Measurements from ENCODE around the gene NPTX1. TPM values are rescaled to one million over a fixed set of nuclear protein-coding genes. Genes with fewer than 3 reads are reported as not detected.

NPTX1 gene
- total and polyA plus RNA-seq, 2 of the 13 experiments (the other 11 are each of a cell fraction or from before 2014, with no cell fraction given): 0.01 TPM; not detected in 1

DNA sequence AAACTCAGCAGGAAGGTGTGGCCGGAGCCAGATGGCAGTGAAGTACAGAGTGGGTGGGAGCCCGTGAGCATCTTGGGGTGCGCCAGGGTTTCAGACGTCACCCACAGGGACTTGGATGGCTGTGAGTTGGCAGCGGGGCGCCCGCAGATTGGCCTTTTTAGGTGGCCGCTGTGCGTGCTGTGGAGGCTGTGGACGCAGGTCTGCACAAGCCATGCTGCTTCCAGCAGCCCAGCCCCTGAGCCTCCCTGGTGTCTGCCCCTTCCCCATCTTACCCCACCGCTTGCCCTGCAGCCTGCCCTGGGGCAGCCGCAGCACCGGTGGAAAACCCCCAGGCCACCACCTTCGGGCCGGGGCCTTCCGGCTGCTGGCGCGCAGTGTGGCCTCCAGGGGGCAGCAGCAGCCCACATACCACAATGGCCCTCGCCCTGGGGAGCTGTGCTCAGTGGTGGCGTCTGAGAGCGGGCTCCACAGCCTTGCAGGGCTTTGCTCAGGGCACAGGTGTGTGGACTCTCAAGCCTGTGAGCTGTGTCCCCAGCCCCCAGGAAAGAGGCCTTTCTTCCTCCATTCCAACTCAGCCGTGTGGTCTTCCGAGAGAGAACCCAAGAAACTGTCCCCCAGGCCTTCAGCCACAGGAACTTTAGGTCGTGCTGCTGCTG lies 49.6 kb downstream of the NPTX1 start (continued):
- TF ChIP-seq HNRNPLL (IDR thresholded peaks at IDR 0.05; ENCODE audit: low read depth, low read length, poor library complexity, severe bottlenecking) (peak; percentile 25), ZNF33B (CRISPR knock-in tag; IDR thresholded peaks at IDR 0.05) (peak; percentile 34; the same call in 1 of the 2 replicates), MZF1 (CRISPR knock-in tag; IDR thresholded peaks at IDR 0.05; ENCODE audit: borderline replicate concordance) (no peak), SOX5 (CRISPR knock-in tag; IDR thresholded peaks at IDR 0.05; ENCODE audit: borderline replicate concordance) (0 out of 2 replicates have a peak, but pooled peaks have one; percentile 33), ZNF670 (CRISPR knock-in tag; IDR thresholded peaks at IDR 0.05; ENCODE audit: borderline replicate concordance) (peak; percentile 28; the same call in 1 of the 2 replicates), ZNF792 (CRISPR knock-in tag; IDR thresholded peaks at IDR 0.05) (0 out of 2 replicates have a peak, but pooled peaks have one; percentile 36), ZNF333 (CRISPR knock-in tag; IDR thresholded peaks at IDR 0.05; ENCODE audit: borderline replicate concordance) (0 out of 2 replicates have a peak, but pooled peaks have one; percentile 34), NFKB2 (CRISPR knock-in tag; IDR thresholded peaks at IDR 0.05; ENCODE audit: borderline replicate concordance) (peak; percentile 65; the same call in 1 of the 2 replicates), AHR (CRISPR knock-in tag; IDR thresholded peaks at IDR 0.05) (0 out of 2 replicates have a peak, but pooled peaks have one; percentile 37), GABPB1 (CRISPR knock-in tag; IDR thresholded peaks at IDR 0.05) (peak; percentile 81), BRCA1 (CRISPR knock-in tag; IDR thresholded peaks at IDR 0.05) (peak; percentile 56; the same call in 1 of the 2 replicates), KAT7 (CRISPR knock-in tag; IDR thresholded peaks at IDR 0.05; ENCODE audit: borderline replicate concordance) (peak; percentile 63; the same call in 1 of the 2 replicates), NFRKB (IDR thresholded peaks at IDR 0.05) (no peak), KDM4B (CRISPR knock-in tag; IDR thresholded peaks at IDR 0.05) (peak; percentile 78; the same call in 1 of the 2 replicates), ZNF788 (CRISPR knock-in tag; IDR thresholded peaks at IDR 0.05; ENCODE audit: borderline replicate concordance) (peak; percentile 70), NFYB (CRISPR knock-in tag; IDR thresholded peaks at IDR 0.05) (no peak), KDM1A (CRISPR knock-in tag; IDR thresholded peaks at IDR 0.05) (no peak), ZNF232 (CRISPR knock-in tag; IDR thresholded peaks at IDR 0.05; ENCODE audit: borderline replicate concordance) (peak; percentile 44; the same call in 1 of the 2 replicates), ZNF891 (CRISPR knock-in tag; IDR thresholded peaks at IDR 0.05) (0 out of 2 replicates have a peak, but pooled peaks have one; percentile 52)
- TF ChIP-seq, protein P1, sequence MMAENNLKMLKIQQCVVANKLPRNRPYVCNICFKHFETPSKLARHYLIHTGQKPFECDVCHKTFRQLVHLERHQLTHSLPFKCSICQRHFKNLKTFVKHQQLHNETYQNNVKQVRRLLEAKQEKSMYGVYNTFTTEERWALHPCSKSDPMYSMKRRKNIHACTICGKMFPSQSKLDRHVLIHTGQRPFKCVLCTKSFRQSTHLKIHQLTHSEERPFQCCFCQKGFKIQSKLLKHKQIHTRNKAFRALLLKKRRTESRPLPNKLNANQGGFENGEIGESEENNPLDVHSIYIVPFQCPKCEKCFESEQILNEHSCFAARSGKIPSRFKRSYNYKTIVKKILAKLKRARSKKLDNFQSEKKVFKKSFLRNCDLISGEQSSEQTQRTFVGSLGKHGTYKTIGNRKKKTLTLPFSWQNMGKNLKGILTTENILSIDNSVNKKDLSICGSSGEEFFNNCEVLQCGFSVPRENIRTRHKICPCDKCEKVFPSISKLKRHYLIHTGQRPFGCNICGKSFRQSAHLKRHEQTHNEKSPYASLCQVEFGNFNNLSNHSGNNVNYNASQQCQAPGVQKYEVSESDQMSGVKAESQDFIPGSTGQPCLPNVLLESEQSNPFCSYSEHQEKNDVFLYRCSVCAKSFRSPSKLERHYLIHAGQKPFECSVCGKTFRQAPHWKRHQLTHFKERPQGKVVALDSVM (CRISPR knock-in tag; IDR thresholded peaks at IDR 0.05): no peak
- TF ChIP-seq, protein P2, sequence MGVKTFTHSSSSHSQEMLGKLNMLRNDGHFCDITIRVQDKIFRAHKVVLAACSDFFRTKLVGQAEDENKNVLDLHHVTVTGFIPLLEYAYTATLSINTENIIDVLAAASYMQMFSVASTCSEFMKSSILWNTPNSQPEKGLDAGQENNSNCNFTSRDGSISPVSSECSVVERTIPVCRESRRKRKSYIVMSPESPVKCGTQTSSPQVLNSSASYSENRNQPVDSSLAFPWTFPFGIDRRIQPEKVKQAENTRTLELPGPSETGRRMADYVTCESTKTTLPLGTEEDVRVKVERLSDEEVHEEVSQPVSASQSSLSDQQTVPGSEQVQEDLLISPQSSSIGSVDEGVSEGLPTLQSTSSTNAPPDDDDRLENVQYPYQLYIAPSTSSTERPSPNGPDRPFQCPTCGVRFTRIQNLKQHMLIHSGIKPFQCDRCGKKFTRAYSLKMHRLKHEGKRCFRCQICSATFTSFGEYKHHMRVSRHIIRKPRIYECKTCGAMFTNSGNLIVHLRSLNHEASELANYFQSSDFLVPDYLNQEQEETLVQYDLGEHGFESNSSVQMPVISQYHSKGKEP (CRISPR knock-in tag; IDR thresholded peaks at IDR 0.05): 0 out of 2 replicates have a peak, but pooled peaks have one; percentile 85
- TF ChIP-seq, protein P3, sequence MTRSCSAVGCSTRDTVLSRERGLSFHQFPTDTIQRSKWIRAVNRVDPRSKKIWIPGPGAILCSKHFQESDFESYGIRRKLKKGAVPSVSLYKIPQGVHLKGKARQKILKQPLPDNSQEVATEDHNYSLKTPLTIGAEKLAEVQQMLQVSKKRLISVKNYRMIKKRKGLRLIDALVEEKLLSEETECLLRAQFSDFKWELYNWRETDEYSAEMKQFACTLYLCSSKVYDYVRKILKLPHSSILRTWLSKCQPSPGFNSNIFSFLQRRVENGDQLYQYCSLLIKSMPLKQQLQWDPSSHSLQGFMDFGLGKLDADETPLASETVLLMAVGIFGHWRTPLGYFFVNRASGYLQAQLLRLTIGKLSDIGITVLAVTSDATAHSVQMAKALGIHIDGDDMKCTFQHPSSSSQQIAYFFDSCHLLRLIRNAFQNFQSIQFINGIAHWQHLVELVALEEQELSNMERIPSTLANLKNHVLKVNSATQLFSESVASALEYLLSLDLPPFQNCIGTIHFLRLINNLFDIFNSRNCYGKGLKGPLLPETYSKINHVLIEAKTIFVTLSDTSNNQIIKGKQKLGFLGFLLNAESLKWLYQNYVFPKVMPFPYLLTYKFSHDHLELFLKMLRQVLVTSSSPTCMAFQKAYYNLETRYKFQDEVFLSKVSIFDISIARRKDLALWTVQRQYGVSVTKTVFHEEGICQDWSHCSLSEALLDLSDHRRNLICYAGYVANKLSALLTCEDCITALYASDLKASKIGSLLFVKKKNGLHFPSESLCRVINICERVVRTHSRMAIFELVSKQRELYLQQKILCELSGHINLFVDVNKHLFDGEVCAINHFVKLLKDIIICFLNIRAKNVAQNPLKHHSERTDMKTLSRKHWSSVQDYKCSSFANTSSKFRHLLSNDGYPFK (CRISPR knock-in tag; IDR thresholded peaks at IDR 0.05; ENCODE audit: borderline replicate concordance): peak; percentile 64; the same call in 1 of the 2 replicates
